GM19193 (cell line): ENCODE measurements around the gene STMP1.

ENCODE experiments used
- POLR2A ChIP-seq: IDR thresholded peaks from 4 replicates; pipeline ENCODE4 v1.6.1; 2011; ENCODE audit not compliant: insufficient read depth, insufficient read length; ENCODE audit errors: extremely low read depth

STMP1 gene

DNA sequence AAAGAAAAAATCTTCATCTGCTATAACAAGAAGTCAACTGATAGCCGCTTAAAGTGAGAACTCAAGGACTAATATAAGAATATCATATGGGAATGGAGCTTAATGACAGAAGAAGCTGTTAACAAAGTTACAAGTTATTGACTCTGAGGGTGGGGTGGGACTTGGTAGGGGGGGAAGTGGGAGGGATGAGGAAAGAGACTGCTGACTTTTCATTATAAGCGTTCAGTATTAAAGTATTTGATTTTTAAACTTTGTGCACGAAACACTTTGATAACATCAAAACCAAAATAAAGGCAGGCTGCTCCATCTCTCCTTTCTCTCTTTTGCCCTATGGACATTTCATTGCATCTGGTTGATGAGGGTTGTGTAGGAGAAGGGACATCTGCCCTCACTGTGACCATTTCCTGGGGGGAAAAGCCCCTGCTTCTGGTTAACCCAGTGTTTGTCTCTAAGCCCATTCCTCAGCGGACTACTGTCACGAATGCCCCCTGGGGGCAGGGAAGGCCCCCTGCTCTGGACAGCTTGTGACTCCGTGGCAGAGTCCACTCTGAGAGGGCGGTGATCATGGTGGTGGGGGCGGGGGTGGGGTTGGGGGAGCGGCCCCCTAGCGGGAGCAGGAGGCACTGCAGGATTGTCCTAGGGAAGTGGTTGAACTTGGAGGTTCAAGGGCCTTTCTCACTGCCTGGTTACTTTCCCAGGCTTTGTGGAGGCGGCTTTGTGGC, 48.3 kb downstream of the STMP1 start:
- TF ChIP-seq POLR2A: no peak

DNA sequence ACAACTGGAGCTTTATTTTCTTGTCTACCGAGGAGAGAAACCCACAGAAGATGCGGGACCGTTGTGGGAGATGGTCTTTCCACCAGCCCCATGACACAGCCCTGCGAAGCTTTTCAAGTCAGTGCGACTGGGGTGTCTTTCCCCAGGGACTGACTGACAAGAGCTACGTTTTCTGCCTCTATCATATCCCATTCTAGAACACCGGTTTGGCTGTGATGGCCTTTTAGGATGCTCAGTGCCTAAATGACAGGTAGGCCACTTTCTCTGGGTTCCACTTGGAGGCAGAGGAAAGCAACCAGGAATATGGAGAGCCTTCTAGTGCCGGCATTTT, 48.8 kb downstream of the STMP1 start:
- TF ChIP-seq POLR2A: no peak

- TF ChIP-seq POLR2A: no peak
Observed at GRCh38 chr7:135712182-135712782, 50.0 kb downstream of the STMP1 start.

DNA sequence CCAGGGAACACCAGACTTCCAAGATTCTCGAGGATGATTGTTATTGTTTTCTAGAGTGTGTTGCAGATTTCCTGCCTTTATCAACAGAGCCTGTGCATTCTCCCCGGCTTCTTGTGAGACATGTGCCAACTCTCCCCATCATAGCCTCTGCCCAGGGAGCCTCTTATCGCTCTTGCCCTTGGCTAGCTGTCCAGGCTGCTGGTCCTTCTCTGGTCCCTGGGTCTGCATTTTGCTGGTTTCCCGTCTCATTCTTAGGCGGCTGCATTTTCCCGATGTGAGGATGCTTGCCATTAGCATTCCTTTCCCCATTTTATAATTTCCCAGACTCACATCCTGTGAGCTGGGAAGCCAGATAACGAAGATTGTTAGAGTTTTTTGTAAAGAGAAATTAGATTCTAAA, 50.5 kb downstream of the STMP1 start:
- TF ChIP-seq POLR2A: no peak

DNA sequence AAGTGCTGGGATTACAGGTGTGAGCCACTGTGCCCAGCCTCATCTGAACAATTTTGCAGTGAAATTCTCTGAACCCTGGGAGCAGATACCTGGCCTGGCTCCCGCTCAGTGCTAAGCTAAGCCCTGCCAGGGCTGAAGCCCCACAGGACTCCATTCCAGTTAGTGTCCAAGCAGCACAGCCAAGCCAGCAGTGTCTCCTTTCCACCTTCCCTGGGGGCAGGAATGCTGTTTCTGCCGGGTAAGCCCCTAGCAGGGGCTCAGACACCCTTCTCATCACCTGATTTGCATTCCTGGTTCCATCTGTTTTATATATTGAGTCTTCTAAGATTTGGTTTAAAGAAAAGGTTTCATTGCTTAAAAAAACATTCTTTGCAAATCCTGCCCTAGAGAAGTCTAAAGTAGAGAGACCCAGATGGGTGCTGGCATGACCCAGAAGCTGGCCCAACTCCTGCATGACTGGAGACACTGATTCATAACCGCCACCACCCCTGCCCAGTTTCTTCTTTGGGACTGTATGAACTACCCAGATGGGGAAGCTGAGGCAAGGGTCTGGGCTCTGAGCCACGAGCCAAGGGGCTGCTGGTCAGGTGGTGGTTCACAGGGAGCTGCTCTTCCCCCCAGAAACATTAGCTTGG, 51.6 kb downstream of the STMP1 start:
- no peak for TF ChIP-seq POLR2A

DNA sequence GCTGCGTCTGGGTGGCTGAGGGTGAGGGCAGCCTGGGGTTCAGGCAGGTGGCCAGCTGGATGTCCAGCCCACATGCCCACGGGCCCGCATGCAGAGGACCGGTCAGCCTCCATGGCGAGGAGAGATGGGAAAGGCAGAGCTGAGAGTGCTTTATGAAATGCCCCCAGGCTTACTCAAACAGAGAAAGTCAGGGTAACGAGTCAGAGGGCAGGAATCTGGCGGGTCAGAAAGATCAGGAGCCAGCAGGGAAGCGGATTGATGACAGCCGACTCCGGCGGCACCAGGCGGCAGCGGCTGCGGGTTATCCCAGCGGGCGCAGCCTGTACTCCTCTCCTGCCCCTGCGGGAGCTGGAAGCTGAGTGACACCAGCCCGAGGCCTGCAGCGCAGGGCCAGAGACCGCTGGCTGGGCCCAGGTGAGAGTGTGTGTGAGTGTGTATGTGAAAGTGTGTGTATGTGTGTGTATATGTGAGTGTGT, 52.3 kb downstream of the STMP1 start:
- TF ChIP-seq POLR2A: no peak

DNA sequence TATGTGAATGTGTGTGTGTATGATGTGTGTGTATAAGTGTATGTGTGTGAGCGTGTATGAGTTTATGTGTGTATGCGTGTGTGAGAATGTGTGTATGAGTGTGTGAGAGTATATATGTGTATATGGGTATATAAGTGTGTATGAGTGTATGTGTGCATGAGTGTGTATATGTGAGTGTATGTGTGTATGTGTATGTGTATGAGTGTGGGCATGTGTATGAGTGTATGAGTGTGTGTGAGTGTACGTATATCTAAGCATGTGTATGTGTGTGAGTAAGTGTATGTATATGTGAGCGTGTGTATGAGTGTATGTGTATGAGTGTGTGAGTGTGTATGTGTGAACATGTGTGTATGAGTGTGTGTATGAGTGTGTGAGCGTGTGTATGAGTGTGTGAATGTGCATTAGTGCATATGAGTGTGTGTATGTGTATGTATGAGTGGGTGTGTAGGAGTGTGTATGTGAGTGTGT, 52.8 kb downstream of the STMP1 start:
- TF ChIP-seq POLR2A: no peak

DNA sequence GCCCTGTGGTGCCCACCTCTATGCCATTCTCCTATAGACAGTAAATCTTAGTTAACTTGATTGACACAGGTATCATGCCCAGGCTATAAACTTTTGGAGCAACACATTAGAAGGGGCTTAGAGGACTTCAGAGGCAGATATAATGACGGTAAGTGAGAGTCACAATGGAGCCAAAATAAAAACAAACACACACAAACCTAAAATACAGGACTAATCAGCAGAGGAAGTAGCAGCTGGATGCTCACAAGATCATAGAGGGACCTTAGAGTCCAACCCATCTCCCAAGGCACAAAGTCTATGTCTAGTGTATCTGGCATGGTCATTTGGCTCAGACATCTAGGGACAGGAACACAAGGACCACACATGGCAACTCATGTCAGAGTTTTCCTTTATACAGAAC, 53.4 kb downstream of the STMP1 start:
- TF ChIP-seq POLR2A: no peak

DNA sequence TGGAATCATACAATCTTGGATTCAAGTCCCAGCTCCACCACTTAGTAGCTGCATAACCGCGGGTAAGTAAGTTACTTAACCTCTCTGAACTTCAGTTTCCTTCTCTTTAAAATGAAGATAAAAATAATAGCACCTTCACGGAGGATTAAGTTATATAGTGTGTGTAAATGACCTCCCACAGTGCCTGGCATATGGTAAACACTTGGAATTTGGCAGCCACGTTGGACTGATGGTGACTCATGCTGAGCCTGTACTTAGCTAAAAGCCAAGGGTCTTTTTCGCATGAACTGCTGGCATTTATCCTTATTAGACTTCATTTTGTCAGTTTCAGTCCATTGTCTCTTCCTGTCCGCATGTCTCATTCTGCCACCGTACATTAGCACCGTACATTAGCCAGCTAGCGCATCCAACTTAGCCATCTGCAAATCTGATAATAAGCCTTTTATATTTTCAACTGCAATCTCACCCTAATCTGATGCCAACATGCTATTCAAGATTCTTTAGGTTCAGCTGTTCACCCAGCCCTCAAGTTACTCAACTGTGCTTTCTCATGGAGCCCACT, 54.4 kb downstream of the STMP1 start:
- no peak for TF ChIP-seq POLR2A

DNA sequence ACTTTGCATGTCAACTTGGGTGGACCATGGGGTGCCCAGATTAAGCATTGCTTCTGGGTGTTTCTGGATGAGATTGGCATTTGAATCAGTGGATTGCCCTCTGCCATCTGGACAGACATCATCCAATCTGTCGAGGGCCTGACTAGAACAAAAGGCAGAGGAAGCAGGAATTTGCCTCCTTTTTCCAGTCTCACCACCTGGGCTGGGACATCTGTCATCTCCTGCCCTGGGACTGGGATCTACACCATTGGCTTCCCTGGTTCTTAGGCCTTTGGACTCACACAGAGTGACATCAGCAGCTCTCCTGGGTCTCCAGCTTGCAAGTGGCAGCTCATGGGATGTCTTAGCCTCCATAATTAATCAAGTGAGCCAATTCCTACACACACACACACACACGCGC, 55.4 kb downstream of the STMP1 start:
- no peak for TF ChIP-seq POLR2A

GRCh38 chr7:135718219-135718618, 55.9 kb downstream of the STMP1 start:
- no peak for TF ChIP-seq POLR2A

- no peak for TF ChIP-seq POLR2A
Observed at GRCh38 chr7:135718794-135719437, 56.6 kb downstream of the STMP1 start.

- no peak for TF ChIP-seq POLR2A
Observed at GRCh38 chr7:135719688-135720087, 57.4 kb downstream of the STMP1 start.

GRCh38 chr7:135721198-135721820, 59.0 kb downstream of the STMP1 start:
- TF ChIP-seq POLR2A: no peak

GRCh38 chr7:135723411-135723810, 61.1 kb downstream of the STMP1 start:
- no peak for TF ChIP-seq POLR2A
